Hepatocyte (in vitro differentiated cells): ENCODE data around the gene GPR25. TPM values are rescaled to one million over a fixed set of nuclear protein-coding genes. Genes with fewer than 3 reads are reported as not detected.

Experiments used
- DNase-seq: peaks from one replicate; pipeline ENCODE4 v3.0.0-alpha.2; 2016; ENCODE audit warnings: low spot score
- H2AFZ ChIP-seq: fragments of 200-600 bp; sonication (generic); 2 replicates; pipeline ENCODE4 v1.6.0; 2016; ENCODE audit warnings: antibody characterized with exemption, mild to moderate bottlenecking
- H3K27ac ChIP-seq: fragments of 200-600 bp; sonication (generic); 2 replicates; pipeline ENCODE4 v1.5.1; 2016; ENCODE audit warnings: mild to moderate bottlenecking
- H3K27me3 ChIP-seq: fragments of 200-600 bp; sonication (generic); 2 replicates; pipeline ENCODE4 v1.6.1; 2016
- H3K36me3 ChIP-seq: fragments of 200-600 bp; sonication (generic); replicated peaks from 2 replicates; pipeline ENCODE4 v1.5.1; 2016; ENCODE audit warnings: low read depth; ENCODE audit not compliant: insufficient read depth
- H3K4me1 ChIP-seq: fragments of 200-600 bp; sonication (generic); 2 replicates; pipeline ENCODE4 v1.5.1; 2016; ENCODE audit warnings: mild to moderate bottlenecking, moderate library complexity; ENCODE audit not compliant: insufficient read depth
- H3K4me2 ChIP-seq: fragments of 200-600 bp; sonication (generic); 2 replicates; pipeline ENCODE4 v1.6.0; 2016
- H3K4me3 ChIP-seq: fragments of 200-600 bp; sonication (generic); 2 replicates; pipeline ENCODE4 v1.5.1; 2016; ENCODE audit warnings: mild to moderate bottlenecking
- H3K79me2 ChIP-seq: fragments of 200-600 bp; sonication (generic); 2 replicates; pipeline ENCODE4 v1.6.0; 2017; ENCODE audit warnings: mild to moderate bottlenecking
- H3K9me2 ChIP-seq: fragments of 200-600 bp; sonication (generic); replicated peaks from 2 replicates; pipeline ENCODE4 v1.6.0; 2017; ENCODE audit warnings: mild to moderate bottlenecking; ENCODE audit not compliant: insufficient read depth
- H3K9me3 ChIP-seq: fragments of 200-600 bp; sonication (generic); 2 replicates; pipeline ENCODE4 v1.5.1; 2016; ENCODE audit warnings: low read depth, mild to moderate bottlenecking
- H4K20me1 ChIP-seq: fragments of 200-600 bp; sonication (generic); 2 replicates; pipeline ENCODE4 v1.6.0; 2016; ENCODE audit warnings: mild to moderate bottlenecking; ENCODE audit not compliant: insufficient read depth, poor library complexity, severe bottlenecking
- EZH2 ChIP-seq: fragments of 200-600 bp; sonication (generic); IDR thresholded peaks from 2 replicates; pipeline ENCODE4 v1.6.1; 2016; ENCODE audit warnings: antibody characterized with exemption, mild to moderate bottlenecking, borderline replicate concordance
- EZH2phosphoT487 ChIP-seq: fragments of 200-600 bp; sonication (generic); IDR thresholded peaks from one replicate; pipeline ENCODE4 v1.6.1; 2018; ENCODE audit warnings: antibody characterized with exemption, mild to moderate bottlenecking, low read depth, moderate library complexity; ENCODE audit not compliant: unreplicated experiment, severe bottlenecking
- WGBS: methylation state at CpG from one replicate; pipeline ENCODE4 v1.1.6; 2016; ENCODE audit warnings: low lambda C conversion rate; ENCODE audit errors: missing lambda C conversion rate; 5-methylcytosine and 5-hydroxymethylcytosine counted together
- polyA plus RNA-seq: library from polyadenylated mRNA; unstranded; fragments of >200 nt; fragmentation: Nextera tagmentation; extraction: Ambion mirVana; gene quantifications from 2 replicates; pipeline ENCODE4 v1.2.1, GENCODE V29; 2016
- total RNA-seq: library from RNA; depleted of rRNA; stranded (reverse); fragments of >200 nt; gene quantifications from 2 replicates; pipeline ENCODE4 v1.2.3, GENCODE V29; 2014
- TF ChIP-seq, protein P1 (sequence below): fragments of 200-600 bp; sonication (generic); IDR thresholded peaks from 2 replicates; pipeline ENCODE4 v1.5.1; 2016; ENCODE audit warnings: antibody characterized with exemption, mild to moderate bottlenecking; ENCODE audit not compliant: poor library complexity

The GPR25 gene
- total and polyA plus RNA-seq, 2 experiments from 2014 or later = not detected

DNA sequence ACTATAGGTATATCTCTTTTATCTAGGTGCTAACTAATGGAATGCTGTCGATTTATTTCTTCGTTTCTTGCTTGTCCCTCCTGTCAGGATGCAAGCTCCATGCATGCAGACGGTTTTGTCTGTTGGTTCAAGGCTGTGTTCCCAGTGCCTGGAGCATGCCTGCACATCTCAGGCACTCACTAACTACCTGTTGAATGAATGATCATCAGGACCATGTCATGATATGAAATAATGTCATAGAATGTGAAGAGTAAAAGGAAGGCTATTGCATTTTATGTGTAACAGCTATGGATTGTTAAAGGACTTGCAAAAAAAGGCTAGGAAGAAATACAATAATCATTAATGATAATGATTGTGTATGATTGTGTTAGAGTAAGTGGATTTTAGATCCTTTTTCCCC, 4.2 kb downstream of the GPR25 start:
- Histone ChIP-seq H3K4me3 (no peak overlapping the region), H3K27me3 (no peaks in the 10 kb centered on the region)
- WGBS = 76% methylated on average over 3 of the region's 3 CpGs

DNA sequence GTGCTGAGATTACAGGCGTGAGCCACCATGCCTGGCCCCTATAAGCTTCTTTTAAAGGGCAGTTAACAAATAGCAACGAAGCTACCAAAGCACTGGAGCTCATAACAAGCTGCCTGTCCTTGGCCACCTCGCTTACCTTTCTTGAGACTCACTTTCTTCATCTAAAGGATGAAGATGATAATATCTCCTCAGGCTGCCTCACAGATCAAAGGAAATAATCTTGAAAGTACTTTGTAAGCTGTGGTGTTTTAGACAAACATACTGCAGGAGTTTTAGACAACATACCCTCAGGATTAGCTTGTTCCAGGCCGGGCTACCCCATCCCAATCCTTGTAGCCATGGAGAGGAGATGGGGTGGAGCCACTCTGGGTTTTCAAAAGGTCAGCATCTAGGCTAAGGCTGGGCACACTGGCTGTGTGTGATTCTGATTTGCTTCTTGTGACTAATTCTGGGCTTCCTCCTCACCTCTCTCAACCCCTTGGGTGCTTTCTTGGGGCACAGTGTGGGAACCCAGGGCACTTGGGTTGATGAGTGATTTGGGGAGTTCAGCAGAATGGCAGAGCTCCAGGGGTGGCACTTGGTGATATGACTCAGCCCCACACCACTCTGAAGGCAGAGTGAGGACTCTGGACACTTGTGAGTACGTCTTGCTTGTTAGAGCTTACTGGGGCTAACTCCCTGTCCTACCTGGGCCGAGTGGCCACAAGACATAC, 5.2 kb downstream of the GPR25 start:
- H3K79me2 ChIP-seq = no peaks in the 10 kb centered on the region
- H3K9me3 ChIP-seq = no peaks in the 10 kb centered on the region
- no peak overlapping the region for H2AFZ ChIP-seq
- 75% methylated on average over 6 of the region's 6 CpGs for WGBS
- no peak overlapping the region for H3K4me3 ChIP-seq
- no peak for DNase-seq
- no peaks in the 10 kb centered on the region for H3K4me1 ChIP-seq
- H4K20me1 ChIP-seq = no peaks in the 10 kb centered on the region
- no peaks in the 10 kb centered on the region for H3K27me3 ChIP-seq
- H3K4me2 ChIP-seq = no peak overlapping the region
- no peak overlapping the region for H3K27ac ChIP-seq
- H3K9me2 ChIP-seq = no peaks in the 10 kb centered on the region
- H3K36me3 ChIP-seq = no peaks in the 10 kb centered on the region
- no peak for TF ChIP-seq EZH2phosphoT487
- no peak for TF ChIP-seq EZH2
- TF ChIP-seq, protein P1, sequence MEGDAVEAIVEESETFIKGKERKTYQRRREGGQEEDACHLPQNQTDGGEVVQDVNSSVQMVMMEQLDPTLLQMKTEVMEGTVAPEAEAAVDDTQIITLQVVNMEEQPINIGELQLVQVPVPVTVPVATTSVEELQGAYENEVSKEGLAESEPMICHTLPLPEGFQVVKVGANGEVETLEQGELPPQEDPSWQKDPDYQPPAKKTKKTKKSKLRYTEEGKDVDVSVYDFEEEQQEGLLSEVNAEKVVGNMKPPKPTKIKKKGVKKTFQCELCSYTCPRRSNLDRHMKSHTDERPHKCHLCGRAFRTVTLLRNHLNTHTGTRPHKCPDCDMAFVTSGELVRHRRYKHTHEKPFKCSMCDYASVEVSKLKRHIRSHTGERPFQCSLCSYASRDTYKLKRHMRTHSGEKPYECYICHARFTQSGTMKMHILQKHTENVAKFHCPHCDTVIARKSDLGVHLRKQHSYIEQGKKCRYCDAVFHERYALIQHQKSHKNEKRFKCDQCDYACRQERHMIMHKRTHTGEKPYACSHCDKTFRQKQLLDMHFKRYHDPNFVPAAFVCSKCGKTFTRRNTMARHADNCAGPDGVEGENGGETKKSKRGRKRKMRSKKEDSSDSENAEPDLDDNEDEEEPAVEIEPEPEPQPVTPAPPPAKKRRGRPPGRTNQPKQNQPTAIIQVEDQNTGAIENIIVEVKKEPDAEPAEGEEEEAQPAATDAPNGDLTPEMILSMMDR = no peak

More for the DNA sequence above, 4.2 kb downstream of the GPR25 start:
- H3K9me2 ChIP-seq = no peaks in the 10 kb centered on the region
- H3K4me2 ChIP-seq = no peak overlapping the region
- no peaks in the 10 kb centered on the region for H3K4me1 ChIP-seq
- H2AFZ ChIP-seq = no peak overlapping the region
- H3K9me3 ChIP-seq = no peaks in the 10 kb centered on the region
- TF ChIP-seq EZH2 (no peak), EZH2phosphoT487 (no peak)
- TF ChIP-seq, protein P1 = no peak
- no peaks in the 10 kb centered on the region for H3K79me2 ChIP-seq
- no peaks in the 10 kb centered on the region for H4K20me1 ChIP-seq
- no peaks in the 10 kb centered on the region for H3K36me3 ChIP-seq
- H3K27ac ChIP-seq = no peak overlapping the region
- no peak for DNase-seq

DNA sequence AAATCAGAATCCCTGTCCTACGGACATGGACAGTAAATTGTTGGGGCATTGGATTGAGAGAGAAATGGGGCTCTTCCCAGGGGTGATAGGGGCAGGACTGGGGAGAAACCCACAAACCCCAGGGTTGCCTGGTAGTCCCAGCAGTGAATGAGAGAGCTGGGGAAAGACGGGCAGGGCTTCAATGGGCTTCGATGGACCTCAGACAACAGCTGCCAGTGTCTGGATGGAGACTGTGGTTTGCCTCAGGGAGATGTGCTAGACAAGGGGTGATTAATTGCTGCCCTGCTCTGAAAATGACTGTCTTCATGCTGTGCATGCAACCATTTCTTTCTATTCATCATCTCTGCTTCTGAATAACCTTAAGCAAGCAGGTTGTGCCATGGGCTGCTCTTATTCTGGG, 7.4 kb downstream of the GPR25 start:
- Histone ChIP-seq H3K27ac (no peak overlapping the region), H3K27me3 (no peaks in the 10 kb centered on the region), H3K36me3 (no peaks in the 10 kb centered on the region), H3K4me1 (no peaks in the 10 kb centered on the region), H2AFZ (no peak overlapping the region), H3K9me2 (no peaks in the 10 kb centered on the region), H3K4me2 (no peak overlapping the region), H3K9me3 (no peaks in the 10 kb centered on the region), H4K20me1 (no peaks in the 10 kb centered on the region), H3K4me3 (no peak overlapping the region), H3K79me2 (no peaks in the 10 kb centered on the region)
- DNase-seq = no peak
- TF ChIP-seq EZH2phosphoT487 = no peak
- TF ChIP-seq, protein P1 = no peak
- no peak for TF ChIP-seq EZH2
- WGBS = 44% methylated on average over 3 of the region's 3 CpGs
